HepG2 (cell line): ENCODE measurements around the gene PPP4C. TPM values are rescaled to one million over a fixed set of nuclear protein-coding genes. Genes with fewer than 3 reads are reported as not detected.

Experiments
- ATF5 ChIP-seq: sonication (generic); formaldehyde crosslinking; IDR thresholded peaks from 2 replicates; pipeline ENCODE4 v1.4.0; 2020; ENCODE audit warnings: mild to moderate bottlenecking, low read depth, missing genetic modification reagents
- BHLHE40 ChIP-seq: IDR thresholded peaks from 2 replicates; pipeline ENCODE4 v1.6.1; 2011; ENCODE audit warnings: low read length, improper control_type of control experiment
- CENPBD1 ChIP-seq: sonication (generic); formaldehyde crosslinking; IDR thresholded peaks from 2 replicates; pipeline ENCODE4 v1.8.0; 2022; ENCODE audit warnings: missing genetic modification reagents, low read depth, mild to moderate bottlenecking, borderline replicate concordance
- DPF2 ChIP-seq: sonication (generic); formaldehyde crosslinking; IDR thresholded peaks from 2 replicates; pipeline ENCODE4 v1.4.0; 2020; ENCODE audit warnings: mild to moderate bottlenecking, low read depth, missing genetic modification reagents, borderline replicate concordance
- GABPA ChIP-seq, 2 experiments: IDR thresholded peaks; 2 replicates each; pipeline ENCODE4 v1.6.1; 2011 to 2016; ENCODE audit warnings: low read depth in 2 of 2, low read length in 1 of 2, missing biosample characterization in 1 of 2, missing genetic modification characterization in 1 of 2
- HMGXB3 ChIP-seq: sonication (generic); formaldehyde crosslinking; IDR thresholded peaks from 2 replicates; pipeline ENCODE4 v1.4.0; 2020; ENCODE audit warnings: missing genetic modification reagents, borderline replicate concordance
- RELA ChIP-seq: sonication (generic); formaldehyde crosslinking; IDR thresholded peaks from 2 replicates; pipeline ENCODE4 v1.4.0; 2020; ENCODE audit warnings: missing genetic modification reagents
- ZNF142 ChIP-seq: sonication (generic); formaldehyde crosslinking; IDR thresholded peaks from 2 replicates; pipeline ENCODE4 v1.4.0; 2020; ENCODE audit warnings: missing genetic modification reagents
- ZNF30 ChIP-seq: sonication (generic); formaldehyde crosslinking; IDR thresholded peaks from 2 replicates; pipeline ENCODE4 v1.5.0; 2020; ENCODE audit warnings: mild to moderate bottlenecking, missing genetic modification reagents
- ZNF331 ChIP-seq: sonication (generic); formaldehyde crosslinking; IDR thresholded peaks from 2 replicates; pipeline ENCODE4 v1.4.0; 2020; ENCODE audit warnings: missing genetic modification reagents
- ZNF605 ChIP-seq: sonication (generic); formaldehyde crosslinking; IDR thresholded peaks from 2 replicates; pipeline ENCODE4 v1.8.0; 2022; ENCODE audit warnings: mild to moderate bottlenecking, missing genetic modification reagents
- polyA plus RNA-seq, 8 experiments: library from polyadenylated mRNA; depleted of rRNA in 3 of 8; stranded (reverse) in 7 of 8; unstranded in 1 of 8; fragments of >200 nt; fragmentation: Illumina TruSeq in 4 of 8; extraction: Trizol in 4 of 8; gene quantifications; 2 replicates each; pipeline versions ENCODE4 v1.2.1 to v1.2.3, GENCODE V29; 2011 to 2016; ENCODE audit warnings: low read depth in 4 of 8, missing spikeins in 1 of 8, mixed read lengths in 1 of 8; ENCODE audit not compliant: insufficient read depth in 1 of 8
- total RNA-seq, 5 experiments: library from RNA; depleted of rRNA; stranded (reverse); fragments of >200 nt; fragmentation: Illumina TruSeq; extraction: Trizol; gene quantifications; 2 replicates each; pipeline ENCODE4 v1.2.3, GENCODE V29; 2016; ENCODE audit warnings: low read depth in 1 of 5

Gene PPP4C
- total and polyA plus RNA-seq, 2 of the 13 experiments (the other 11 are each of a cell fraction or from before 2014, with no cell fraction given), result 176 to 220 TPM

GRCh38 chr16:30096105-30096861 is 20.5 kb downstream of the PPP4C start, which contains the start of gene YPEL3 (continued):
- TF ChIP-seq HMGXB3 (CRISPR knock-in tag), result no peak
- TF ChIP-seq ZNF331 (CRISPR knock-in tag), result peak; percentile 37; the same call in 1 of the 2 replicates
- TF ChIP-seq RELA (CRISPR knock-in tag), result no peak; the same call in 1 of the 2 replicates
- TF ChIP-seq GABPA (IDR thresholded peaks at IDR 0.05; ENCODE audit: low read depth, low read length), result peak; percentile 46
- no peak for TF ChIP-seq GABPA (CRISPR knock-in tag; IDR thresholded peaks at IDR 0.05; ENCODE audit: low read depth)
- no peak for TF ChIP-seq ZNF142 (CRISPR knock-in tag)
- no peak for TF ChIP-seq ATF5 (CRISPR knock-in tag)
- no peak for TF ChIP-seq CENPBD1 (CRISPR knock-in tag)
- peak; percentile 62; the same call in 1 of the 2 replicates for TF ChIP-seq ZNF605
- TF ChIP-seq ZNF30 (CRISPR knock-in tag), result no peak
- no peak for TF ChIP-seq BHLHE40
- peak; percentile 65; the same call in 1 of the 2 replicates for TF ChIP-seq DPF2 (CRISPR knock-in tag)
